DND-41 (cell line): ENCODE data around the gene KRT4.

Experiments used
- ATAC-seq: fragments of 200-7000 bp; cut with Tn5 transposase; 3 replicates; pipeline ENCODE4 v1.9.1; 2021; ENCODE audit warnings: low read depth; ENCODE audit not compliant: insufficient read depth
- DNase-seq: peaks from one replicate; pipeline ENCODE4 v3.0.0-alpha.2; 2020
- H2AFZ ChIP-seq: 2 replicates; pipeline ENCODE4 v1.6.0; 2012; ENCODE audit warnings: low read depth, low read length
- H3K27ac ChIP-seq: 2 replicates; pipeline ENCODE4 v1.5.1; 2012; ENCODE audit warnings: low read length, inconsistent platforms
- H3K27me3 ChIP-seq: fragments of 200-600 bp; sonication (generic); 2 replicates; pipeline ENCODE4 v1.6.0; 2012; ENCODE audit warnings: low read length, mild to moderate bottlenecking, inconsistent platforms; ENCODE audit not compliant: insufficient read depth, poor library complexity
- H3K36me3 ChIP-seq: 2 replicates; pipeline ENCODE4 v1.5.1; 2012; ENCODE audit warnings: low read length, inconsistent platforms; ENCODE audit not compliant: insufficient read depth
- H3K4me1 ChIP-seq: 2 replicates; pipeline ENCODE4 v1.5.1; 2012; ENCODE audit warnings: mild to moderate bottlenecking, low read length; ENCODE audit not compliant: insufficient read depth
- H3K4me2 ChIP-seq: 2 replicates; pipeline ENCODE4 v1.6.0; 2012; ENCODE audit warnings: mild to moderate bottlenecking, moderate library complexity, low read length, inconsistent platforms; ENCODE audit not compliant: insufficient read depth
- H3K4me3 ChIP-seq, 2 experiments: fragments of 200-600 bp in 1 of 2; shearing (Covaris generic) in 1 of 2; 2 replicates each; pipeline ENCODE4 v1.5.1; 2012 to 2016; ENCODE audit warnings: inconsistent platforms in 2 of 2, low read length in 2 of 2, mild to moderate bottlenecking in 2 of 2, low read depth in 1 of 2, moderate library complexity in 1 of 2
- H3K79me2 ChIP-seq: 2 replicates; pipeline ENCODE4 v1.6.0; 2012; ENCODE audit warnings: low read length, inconsistent platforms; ENCODE audit not compliant: insufficient read depth
- H3K9ac ChIP-seq: 2 replicates; pipeline ENCODE4 v1.6.0; 2012; ENCODE audit warnings: low read depth, mild to moderate bottlenecking, inconsistent platforms, low read length, moderate library complexity
- H3K9me3 ChIP-seq: 2 replicates; pipeline ENCODE4 v1.5.1; 2012; ENCODE audit warnings: low read length, moderate library complexity, mild to moderate bottlenecking, inconsistent platforms; ENCODE audit not compliant: insufficient read depth, severe bottlenecking
- H4K20me1 ChIP-seq: 2 replicates; pipeline ENCODE4 v1.6.0; 2012; ENCODE audit warnings: low read length; ENCODE audit not compliant: insufficient read depth
- EZH2 ChIP-seq: IDR thresholded peaks from 3 replicates; pipeline ENCODE4 v1.6.1; 2012; ENCODE audit warnings: borderline replicate concordance, low read depth, mild to moderate bottlenecking, moderate library complexity, low read length, inconsistent platforms; ENCODE audit not compliant: severe bottlenecking
- TF ChIP-seq, protein P1 (sequence below): IDR thresholded peaks from 2 replicates; pipeline ENCODE4 v1.5.1; 2012; ENCODE audit warnings: borderline replicate concordance, low read length, moderate library complexity, mild to moderate bottlenecking; ENCODE audit not compliant: poor library complexity, severe bottlenecking; ENCODE audit errors: extremely low read depth

KRT4 gene

DNA sequence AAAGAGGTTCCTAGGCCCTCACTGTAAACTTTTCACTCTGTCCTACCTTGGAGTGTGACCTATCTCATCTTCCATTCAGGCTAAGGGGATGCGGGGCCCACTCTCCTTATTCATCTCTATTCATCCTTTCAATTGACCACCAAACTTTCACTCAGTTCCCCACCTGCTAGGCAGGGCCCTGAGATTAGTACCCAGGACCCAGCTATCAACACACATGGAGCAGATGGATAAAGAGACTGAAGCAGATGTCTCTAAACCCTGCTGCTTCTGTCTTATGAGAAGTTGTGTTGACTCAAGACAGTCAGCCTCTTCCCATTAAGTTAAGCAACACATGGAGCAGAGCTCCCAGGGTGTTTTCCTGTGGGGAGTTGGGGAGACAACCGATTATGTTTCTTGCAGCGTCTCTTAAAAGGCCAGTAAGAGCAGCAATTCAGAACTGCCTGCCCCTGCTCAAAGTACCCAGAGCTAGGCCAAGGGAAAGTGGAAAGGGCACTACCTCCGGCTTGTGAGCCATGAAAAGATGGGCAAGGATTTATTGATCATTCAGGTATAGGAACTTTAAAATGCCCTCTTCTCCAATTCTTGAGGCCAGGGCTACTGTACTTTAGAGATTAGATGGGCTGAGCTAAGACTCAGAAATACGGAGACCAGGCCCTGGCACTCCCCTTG lies 47.4 kb downstream of the KRT4 start:
- DNase-seq (no peak), ATAC-seq (no peak)
- no peak overlapping the region for H3K9ac ChIP-seq
- H3K36me3 ChIP-seq: no peaks in the 10 kb centered on the region
- no peak overlapping the region for H3K4me2 ChIP-seq
- H2AFZ ChIP-seq: no peak overlapping the region
- peaks cover 21% of the 10 kb centered on the region for H3K27me3 ChIP-seq
- no peak for TF ChIP-seq EZH2
- TF ChIP-seq, protein P1, sequence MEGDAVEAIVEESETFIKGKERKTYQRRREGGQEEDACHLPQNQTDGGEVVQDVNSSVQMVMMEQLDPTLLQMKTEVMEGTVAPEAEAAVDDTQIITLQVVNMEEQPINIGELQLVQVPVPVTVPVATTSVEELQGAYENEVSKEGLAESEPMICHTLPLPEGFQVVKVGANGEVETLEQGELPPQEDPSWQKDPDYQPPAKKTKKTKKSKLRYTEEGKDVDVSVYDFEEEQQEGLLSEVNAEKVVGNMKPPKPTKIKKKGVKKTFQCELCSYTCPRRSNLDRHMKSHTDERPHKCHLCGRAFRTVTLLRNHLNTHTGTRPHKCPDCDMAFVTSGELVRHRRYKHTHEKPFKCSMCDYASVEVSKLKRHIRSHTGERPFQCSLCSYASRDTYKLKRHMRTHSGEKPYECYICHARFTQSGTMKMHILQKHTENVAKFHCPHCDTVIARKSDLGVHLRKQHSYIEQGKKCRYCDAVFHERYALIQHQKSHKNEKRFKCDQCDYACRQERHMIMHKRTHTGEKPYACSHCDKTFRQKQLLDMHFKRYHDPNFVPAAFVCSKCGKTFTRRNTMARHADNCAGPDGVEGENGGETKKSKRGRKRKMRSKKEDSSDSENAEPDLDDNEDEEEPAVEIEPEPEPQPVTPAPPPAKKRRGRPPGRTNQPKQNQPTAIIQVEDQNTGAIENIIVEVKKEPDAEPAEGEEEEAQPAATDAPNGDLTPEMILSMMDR: no peak
- no peaks in the 10 kb centered on the region for H4K20me1 ChIP-seq
- no peaks in the 10 kb centered on the region for H3K4me1 ChIP-seq
- peaks cover 3% of the 10 kb centered on the region for H3K9me3 ChIP-seq
- no peak overlapping the region for H3K27ac ChIP-seq
- no peaks in the 10 kb centered on the region for H3K79me2 ChIP-seq
- no peak overlapping the region for H3K4me3 ChIP-seq

DNA sequence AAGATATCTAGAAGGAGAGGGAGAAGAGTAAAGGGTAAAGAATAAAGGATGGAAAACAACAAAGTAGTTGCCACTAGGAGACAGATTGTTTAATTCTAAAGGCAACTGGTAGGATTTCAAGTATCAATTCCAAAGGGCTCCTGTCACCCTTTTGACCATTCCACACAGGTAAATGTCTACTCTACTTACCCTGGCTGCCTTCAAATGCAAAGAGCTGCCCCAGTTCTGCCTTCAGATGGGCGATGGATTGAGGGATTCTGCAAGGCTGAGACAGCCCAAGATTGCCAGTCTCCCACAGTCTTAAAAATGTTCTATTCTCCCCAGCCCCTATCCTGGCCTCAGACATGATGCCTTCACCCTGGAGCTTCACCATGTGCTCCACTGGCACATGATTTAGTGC lies 48.2 kb downstream of the KRT4 start:
- no peak for DNase-seq

DNA sequence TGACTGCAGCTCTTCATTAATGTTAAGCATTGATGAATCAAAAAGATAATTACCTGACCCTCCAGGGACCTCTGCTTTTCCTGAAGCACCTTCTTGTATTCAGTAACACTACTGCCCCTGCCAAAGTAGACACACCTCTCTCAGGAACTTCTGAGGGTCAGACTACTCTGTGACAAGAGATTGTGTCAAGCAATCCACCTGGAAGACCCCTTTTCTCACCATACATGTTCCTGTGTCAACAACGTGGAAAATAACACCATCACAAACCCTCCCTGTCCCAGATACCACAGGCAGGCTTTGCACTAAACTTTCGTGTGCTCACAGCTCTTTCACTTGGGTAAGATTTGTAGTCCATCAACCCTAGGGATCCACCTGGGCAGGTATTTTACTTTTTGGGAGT lies 49.9 kb downstream of the KRT4 start:
- Histone ChIP-seq H3K9me3 (peaks cover 14% of the 10 kb centered on the region), H4K20me1 (no peaks in the 10 kb centered on the region), H3K27ac (no peak overlapping the region), H3K27me3 (peaks cover 16% of the 10 kb centered on the region), H3K79me2 (no peaks in the 10 kb centered on the region), H3K4me2 (no peak overlapping the region), H3K9ac (no peak overlapping the region), H3K36me3 (no peaks in the 10 kb centered on the region), H3K4me3 (no peak overlapping the region), H3K4me1 (no peaks in the 10 kb centered on the region), H2AFZ (no peak overlapping the region)
- ATAC-seq (no peak), DNase-seq (no peak)
- no peak for TF ChIP-seq EZH2
- TF ChIP-seq, protein P1: no peak

More for the DNA sequence above, 48.2 kb downstream of the KRT4 start:
- Histone ChIP-seq H4K20me1 (no peaks in the 10 kb centered on the region), H3K79me2 (no peaks in the 10 kb centered on the region), H3K4me3 (no peak overlapping the region), H3K9me3 (peaks cover 4% of the 10 kb centered on the region), H2AFZ (no peak overlapping the region), H3K4me1 (no peaks in the 10 kb centered on the region), H3K27me3 (peaks cover 16% of the 10 kb centered on the region), H3K4me2 (no peak overlapping the region), H3K27ac (no peak overlapping the region), H3K9ac (no peak overlapping the region), H3K36me3 (no peaks in the 10 kb centered on the region)
- TF ChIP-seq, protein P1: no peak
- no peak for TF ChIP-seq EZH2
- no peak for ATAC-seq
